GM18508 (cell line): ENCODE results near the gene GRK4.

Source experiments
- ATAC-seq: cut with Tn5 transposase; IDR thresholded peaks from one replicate; pipeline ENCODE4 v1.9.1; 2021; ENCODE audit warnings: moderate number of reproducible peaks; ENCODE audit not compliant: insufficient read depth, unreplicated experiment

GRK4 gene

GRCh38 chr4:3085948-3086670 lies 122.7 kb downstream of the GRK4 start:
- ATAC-seq: no peak

DNA sequence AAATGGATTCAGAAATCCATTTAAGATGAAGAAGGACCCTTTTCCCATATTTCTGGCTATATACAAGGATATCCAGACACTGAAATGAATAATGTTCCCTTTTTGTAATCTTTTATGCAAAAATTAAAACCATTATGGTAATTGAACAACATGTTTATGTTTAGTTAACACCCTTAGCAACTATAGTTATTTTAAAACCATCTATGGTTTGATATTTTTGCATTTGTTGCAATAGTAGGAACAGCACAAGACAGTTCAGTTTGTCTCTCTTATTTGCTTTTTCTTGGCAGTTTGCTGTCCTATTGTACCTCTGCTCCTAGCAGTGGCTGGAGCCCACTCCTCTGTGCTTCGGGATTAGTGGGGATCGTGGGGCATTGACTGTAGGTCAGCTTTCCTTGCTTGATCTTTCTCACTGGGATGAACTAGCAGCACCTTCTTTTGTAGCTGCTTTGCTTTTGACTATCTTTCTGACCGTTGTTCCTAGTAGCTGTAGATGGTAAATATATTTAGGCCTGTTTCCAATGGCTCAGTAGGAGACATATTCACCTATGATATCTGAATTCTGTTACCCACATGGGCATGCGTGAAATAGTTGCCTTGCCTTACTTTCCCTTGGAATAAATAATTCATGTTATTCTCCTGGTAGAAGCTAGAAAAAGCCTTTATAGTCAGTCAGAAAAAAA lies 123.9 kb downstream of the GRK4 start:
- no peak for ATAC-seq
